ENCODE data around the gene SLC38A10. TPM values are rescaled to one million over a fixed set of nuclear protein-coding genes. Genes with fewer than 3 reads are reported as not detected.

SLC38A10 gene
- total and polyA plus RNA-seq, 4 experiments from 2014 or later = 49.0 to 113 (median 90.7) TPM

DNA sequence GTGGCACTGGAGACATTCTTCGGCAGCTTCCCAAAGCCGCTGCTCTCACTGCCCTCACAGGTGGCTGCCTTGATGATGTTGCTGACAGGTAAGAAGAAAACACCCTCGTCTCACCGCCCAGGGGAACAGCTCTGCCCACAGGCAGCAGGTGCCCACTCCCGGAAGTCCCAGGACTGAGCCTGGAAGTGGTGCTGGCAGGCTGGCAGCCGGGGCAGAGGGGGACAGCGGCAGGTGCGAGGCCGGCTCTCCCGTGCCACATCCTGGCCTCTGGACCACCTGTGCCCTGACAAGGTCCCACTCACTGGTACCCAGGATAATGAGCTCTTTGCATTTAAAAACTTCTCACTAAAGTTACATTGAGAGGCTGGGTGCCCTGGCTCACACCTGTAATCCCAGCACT lies 92.8 kb downstream of the SLC38A10 start:
- no peak for DNase-seq
- H3K4me1 ChIP-seq (ENCODE audit: insufficient read depth, low read length) = no peaks in the 10 kb centered on the region
- H3K27ac ChIP-seq (ENCODE audit: low read depth, low read length) = no peak overlapping the region
- no peak overlapping the region for H3K27ac Mint-ChIP-seq
- no peak overlapping the region for H3K4me3 Mint-ChIP-seq
- H3K9me3 Mint-ChIP-seq = no peaks in the 10 kb centered on the region
- no peaks in the 10 kb centered on the region for H3K36me3 ChIP-seq (ENCODE audit: insufficient read depth, low read length)
- ChIA-PET POLR2A (ENCODE audit: partially characterized antibody) (no interaction called here), CTCF (ENCODE audit: partially characterized antibody) (no interaction called here)
- no peak overlapping the region for H3K4me3 ChIP-seq (ENCODE audit: low read length in 2 of 2)
- no peaks in the 10 kb centered on the region for H3K36me3 Mint-ChIP-seq
- no peaks in the 10 kb centered on the region for H3K27me3 Mint-ChIP-seq
- no peaks in the 10 kb centered on the region for H3K9me3 ChIP-seq (ENCODE audit: control insufficient read depth in 1 of 2, low read length in 2 of 2)
- H3K4me1 Mint-ChIP-seq = no peaks in the 10 kb centered on the region
- intact Hi-C loops (cut with micrococcal nuclease) = no loop called here
- no peaks in the 10 kb centered on the region for H3K27me3 ChIP-seq (ENCODE audit: insufficient read depth, low read length)

DNA sequence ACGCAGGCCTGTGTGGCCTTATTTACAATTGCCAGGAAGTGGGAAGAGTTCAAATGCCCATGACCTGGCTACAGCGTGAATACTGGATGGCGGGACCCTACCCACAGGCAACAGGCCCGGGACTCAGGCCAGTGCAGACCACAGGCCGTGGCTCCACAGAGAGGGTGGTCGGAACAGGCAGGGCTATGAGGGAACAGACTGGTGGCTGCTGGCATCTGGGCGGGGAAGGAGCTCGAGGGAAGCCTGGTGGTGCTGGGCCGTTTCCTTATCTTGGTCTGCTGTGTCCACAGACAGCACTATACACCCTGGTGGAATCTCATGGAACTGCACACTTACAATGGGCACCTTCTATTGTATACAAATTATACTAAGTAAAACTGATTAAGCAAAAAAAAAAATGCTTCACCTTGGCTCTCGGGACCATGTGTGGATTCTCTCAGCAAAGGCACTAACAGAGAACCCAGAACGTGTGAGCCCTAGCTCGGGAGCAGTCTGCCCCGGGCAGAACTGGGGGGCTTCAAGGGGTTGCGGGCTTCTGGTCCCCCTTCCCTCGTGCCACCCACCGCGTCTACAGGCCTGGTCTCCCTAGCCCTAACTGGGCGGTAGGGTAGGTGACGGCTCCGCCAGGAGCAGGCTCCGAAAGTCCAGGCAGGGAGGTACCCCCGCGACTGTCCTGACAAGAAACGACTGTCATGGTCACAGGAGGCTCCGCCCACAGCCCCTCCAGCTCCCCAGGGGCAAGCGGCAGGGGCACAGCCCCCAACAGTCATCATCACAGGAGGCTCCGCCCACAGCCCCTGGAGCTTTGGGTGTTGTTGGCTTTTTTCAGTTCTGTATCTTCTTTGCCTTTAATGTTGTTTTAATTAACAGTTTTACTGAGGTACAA lies 94.2 kb downstream of the SLC38A10 start:
- H3K27me3 ChIP-seq (ENCODE audit: insufficient read depth, low read length) = no peaks in the 10 kb centered on the region
- no peak overlapping the region for H3K27ac Mint-ChIP-seq

DNA sequence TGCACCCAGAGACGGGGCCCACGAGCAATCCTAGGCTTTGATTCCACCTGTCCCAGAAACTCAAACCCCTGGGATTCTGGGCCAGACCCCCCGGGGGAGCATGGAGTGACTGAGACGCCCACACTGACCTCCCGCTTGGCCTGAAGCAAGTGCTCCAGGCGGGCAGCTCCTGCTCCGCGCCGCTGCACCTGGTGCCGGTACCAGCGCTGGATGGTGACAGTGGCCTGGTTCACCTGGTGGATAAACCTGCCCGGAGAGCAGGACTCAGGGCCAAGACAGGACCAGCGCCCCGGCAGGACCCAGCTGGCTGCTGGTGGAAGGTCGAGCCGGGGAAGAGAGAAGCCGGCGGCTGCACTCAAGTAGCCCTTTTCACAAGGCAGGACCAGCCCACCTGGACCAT lies 94.9 kb downstream of the SLC38A10 start:
- Mint-ChIP-seq H3K27me3 (no peaks in the 10 kb centered on the region), H3K27ac (no peak overlapping the region), H3K4me1 (no peaks in the 10 kb centered on the region), H3K36me3 (no peaks in the 10 kb centered on the region), H3K4me3 (no peak overlapping the region), H3K9me3 (no peaks in the 10 kb centered on the region)
- intact Hi-C loops (cut with micrococcal nuclease) = no loop called here
- no peak for DNase-seq
- no peaks in the 10 kb centered on the region for H3K4me1 ChIP-seq (ENCODE audit: insufficient read depth, low read length)
- H3K27ac ChIP-seq (ENCODE audit: low read depth, low read length) = no peak overlapping the region
- H3K9me3 ChIP-seq (ENCODE audit: control insufficient read depth in 1 of 2, low read length in 2 of 2) = no peaks in the 10 kb centered on the region
- no peak overlapping the region for H3K4me3 ChIP-seq (ENCODE audit: low read length in 2 of 2)
- CTCF ChIA-PET (ENCODE audit: partially characterized antibody) = no interaction called here
- POLR2A ChIA-PET (ENCODE audit: partially characterized antibody) = no interaction called here
- H3K27me3 ChIP-seq (ENCODE audit: insufficient read depth, low read length) = no peaks in the 10 kb centered on the region
- no peaks in the 10 kb centered on the region for H3K36me3 ChIP-seq (ENCODE audit: insufficient read depth, low read length)

More for the DNA sequence above, 94.2 kb downstream of the SLC38A10 start:
- no peaks in the 10 kb centered on the region for H3K9me3 Mint-ChIP-seq
- no peak overlapping the region for H3K4me3 ChIP-seq (ENCODE audit: low read length in 2 of 2)
- ChIA-PET CTCF (ENCODE audit: partially characterized antibody) (no interaction called here), POLR2A (ENCODE audit: partially characterized antibody) (no interaction called here)
- intact Hi-C loops (cut with micrococcal nuclease) = no loop called here
- H3K4me3 Mint-ChIP-seq = no peak overlapping the region
- no peaks in the 10 kb centered on the region for H3K27me3 Mint-ChIP-seq
- peak in 1 of 5 donors; percentile 31 for DNase-seq
- no peaks in the 10 kb centered on the region for H3K4me1 ChIP-seq (ENCODE audit: insufficient read depth, low read length)
- no peak overlapping the region for H3K27ac ChIP-seq (ENCODE audit: low read depth, low read length)
- H3K36me3 Mint-ChIP-seq = no peaks in the 10 kb centered on the region
- no peaks in the 10 kb centered on the region for H3K36me3 ChIP-seq (ENCODE audit: insufficient read depth, low read length)
- H3K9me3 ChIP-seq (ENCODE audit: control insufficient read depth in 1 of 2, low read length in 2 of 2) = no peaks in the 10 kb centered on the region
- H3K4me1 Mint-ChIP-seq = no peaks in the 10 kb centered on the region

DNA sequence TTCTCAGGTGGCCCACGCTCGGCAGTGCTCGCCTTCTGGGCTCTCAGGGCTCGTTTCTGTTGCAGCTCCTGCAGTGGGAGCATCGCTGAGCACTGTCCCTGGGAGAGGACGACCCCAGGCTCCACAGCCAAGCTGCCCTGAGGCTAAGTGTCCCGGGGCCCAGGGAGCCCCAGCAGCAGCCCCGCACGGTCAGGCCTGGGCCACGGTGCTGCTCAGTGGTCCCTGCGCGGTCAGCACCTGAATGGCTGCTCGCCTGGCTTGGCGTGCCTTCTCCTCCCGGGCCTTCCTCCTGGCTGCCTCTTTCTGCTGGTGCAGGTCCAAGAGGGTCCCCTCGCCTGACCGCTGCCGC lies 95.7 kb downstream of the SLC38A10 start:
- Mint-ChIP-seq H3K27ac (no peak overlapping the region), H3K4me1 (no peaks in the 10 kb centered on the region), H3K4me3 (no peak overlapping the region), H3K36me3 (no peaks in the 10 kb centered on the region), H3K27me3 (no peaks in the 10 kb centered on the region), H3K9me3 (no peaks in the 10 kb centered on the region)
- peak in 1 of 5 donors; percentile 20 for DNase-seq
- H3K9me3 ChIP-seq (ENCODE audit: control insufficient read depth in 1 of 2, low read length in 2 of 2) = no peaks in the 10 kb centered on the region
- no peak overlapping the region for H3K4me3 ChIP-seq (ENCODE audit: low read length in 2 of 2)
- intact Hi-C loops (cut with micrococcal nuclease) = no loop called here
- H3K4me1 ChIP-seq (ENCODE audit: insufficient read depth, low read length) = no peaks in the 10 kb centered on the region
- H3K27me3 ChIP-seq (ENCODE audit: insufficient read depth, low read length) = no peaks in the 10 kb centered on the region
- H3K36me3 ChIP-seq (ENCODE audit: insufficient read depth, low read length) = no peaks in the 10 kb centered on the region
- ChIA-PET CTCF (ENCODE audit: partially characterized antibody) (no interaction called here), POLR2A (ENCODE audit: partially characterized antibody) (no interaction called here)
- H3K27ac ChIP-seq (ENCODE audit: low read depth, low read length) = no peak overlapping the region

DNA sequence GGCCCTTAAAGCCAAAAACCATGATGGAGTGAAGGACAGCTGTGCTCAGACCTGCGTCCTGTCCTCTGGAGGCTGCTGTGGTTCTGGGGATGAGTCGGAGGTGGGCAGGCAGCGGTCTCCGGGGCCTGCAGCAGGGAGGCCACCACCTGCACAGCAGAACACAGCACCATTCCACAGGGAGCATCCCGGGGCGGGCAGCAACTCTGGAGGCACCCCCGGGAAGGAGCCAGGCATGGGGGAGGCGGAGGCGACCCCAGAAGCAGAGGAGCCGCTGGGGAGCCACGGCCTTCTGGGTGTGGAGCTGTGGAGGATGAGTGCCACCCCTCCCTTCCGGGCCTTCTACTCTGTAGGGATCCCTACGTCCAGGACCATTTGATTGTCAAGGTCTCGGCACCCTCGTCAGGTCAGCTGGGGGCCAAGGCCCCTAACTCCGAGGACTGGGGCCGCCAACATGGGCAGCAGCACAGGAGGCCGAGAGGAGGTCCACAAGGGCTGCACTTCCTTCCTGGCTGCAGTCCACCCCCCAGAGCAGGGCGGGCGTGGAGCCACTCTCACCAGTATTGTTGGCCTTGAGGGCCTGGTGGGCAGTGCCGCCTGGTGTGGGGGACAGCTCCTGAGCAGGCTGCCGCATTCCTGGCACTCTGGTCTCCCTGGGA lies 96.2 kb downstream of the SLC38A10 start:
- CTCF ChIA-PET (ENCODE audit: partially characterized antibody) = no interaction called here
- Histone ChIP-seq H3K9me3 (ENCODE audit: control insufficient read depth in 1 of 2, low read length in 2 of 2) (no peaks in the 10 kb centered on the region), H3K36me3 (ENCODE audit: insufficient read depth, low read length) (no peaks in the 10 kb centered on the region), H3K27ac (ENCODE audit: low read depth, low read length) (no peak overlapping the region), H3K27me3 (ENCODE audit: insufficient read depth, low read length) (no peaks in the 10 kb centered on the region), H3K4me1 (ENCODE audit: insufficient read depth, low read length) (no peaks in the 10 kb centered on the region), H3K4me3 (ENCODE audit: low read length in 2 of 2) (no peak overlapping the region)
- H3K27ac Mint-ChIP-seq = no peak overlapping the region
- intact Hi-C loops (cut with micrococcal nuclease) = no loop called here
- H3K4me3 Mint-ChIP-seq = no peak overlapping the region
- H3K4me1 Mint-ChIP-seq = no peaks in the 10 kb centered on the region
- no peaks in the 10 kb centered on the region for H3K9me3 Mint-ChIP-seq
- no peaks in the 10 kb centered on the region for H3K27me3 Mint-ChIP-seq
- DNase-seq = peak in 1 of 5 donors; percentile 19
- POLR2A ChIA-PET (ENCODE audit: partially characterized antibody) = no interaction called here
- no peaks in the 10 kb centered on the region for H3K36me3 Mint-ChIP-seq

DNA sequence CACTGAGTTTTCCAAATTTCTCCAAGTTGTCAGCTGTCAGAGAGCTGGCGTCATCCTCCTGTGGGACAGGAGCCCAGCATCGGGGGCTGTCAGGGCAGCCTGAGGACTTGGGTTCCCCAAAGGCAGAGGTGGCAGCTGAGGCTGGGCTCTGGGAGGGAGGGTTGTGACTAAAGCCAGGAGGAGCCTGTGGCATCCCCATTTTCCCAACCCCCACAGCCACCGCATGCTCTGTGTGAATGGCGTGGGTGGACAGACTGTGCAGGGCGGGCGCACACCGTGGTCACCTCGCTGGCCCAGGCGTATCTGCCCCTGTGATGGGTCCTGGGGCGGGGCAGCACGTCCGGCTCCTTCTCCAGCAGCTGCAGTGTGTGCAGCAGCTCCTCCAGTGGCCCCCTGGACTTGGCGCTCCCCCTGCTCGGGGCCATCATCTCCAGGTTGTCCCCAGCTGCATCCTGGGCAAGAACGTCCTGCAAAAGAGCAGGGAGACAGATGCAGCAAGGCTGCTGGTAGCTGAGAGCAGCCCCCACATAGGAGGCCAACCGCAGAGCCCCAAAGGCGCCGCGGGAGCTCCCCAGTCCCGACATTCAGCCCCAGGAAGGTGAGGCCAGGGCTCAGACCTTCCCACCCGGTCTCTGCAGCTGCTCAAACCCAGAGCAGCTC lies 97.1 kb downstream of the SLC38A10 start:
- Mint-ChIP-seq H3K9me3 (no peaks in the 10 kb centered on the region), H3K4me3 (no peak overlapping the region), H3K4me1 (no peaks in the 10 kb centered on the region), H3K27me3 (no peaks in the 10 kb centered on the region), H3K27ac (no peak overlapping the region), H3K36me3 (no peaks in the 10 kb centered on the region)
- no peaks in the 10 kb centered on the region for H3K36me3 ChIP-seq (ENCODE audit: insufficient read depth, low read length)
- H3K27me3 ChIP-seq (ENCODE audit: insufficient read depth, low read length) = no peaks in the 10 kb centered on the region
- H3K27ac ChIP-seq (ENCODE audit: low read depth, low read length) = no peak overlapping the region
- POLR2A ChIA-PET (ENCODE audit: partially characterized antibody) = no interaction called here
- H3K4me3 ChIP-seq (ENCODE audit: low read length in 2 of 2) = no peak overlapping the region
- DNase-seq = no peak
- no peaks in the 10 kb centered on the region for H3K4me1 ChIP-seq (ENCODE audit: insufficient read depth, low read length)
- CTCF ChIA-PET (ENCODE audit: partially characterized antibody) = no interaction called here
- intact Hi-C loops (cut with micrococcal nuclease) = no loop called here
- H3K9me3 ChIP-seq (ENCODE audit: control insufficient read depth in 1 of 2, low read length in 2 of 2) = no peaks in the 10 kb centered on the region

DNA sequence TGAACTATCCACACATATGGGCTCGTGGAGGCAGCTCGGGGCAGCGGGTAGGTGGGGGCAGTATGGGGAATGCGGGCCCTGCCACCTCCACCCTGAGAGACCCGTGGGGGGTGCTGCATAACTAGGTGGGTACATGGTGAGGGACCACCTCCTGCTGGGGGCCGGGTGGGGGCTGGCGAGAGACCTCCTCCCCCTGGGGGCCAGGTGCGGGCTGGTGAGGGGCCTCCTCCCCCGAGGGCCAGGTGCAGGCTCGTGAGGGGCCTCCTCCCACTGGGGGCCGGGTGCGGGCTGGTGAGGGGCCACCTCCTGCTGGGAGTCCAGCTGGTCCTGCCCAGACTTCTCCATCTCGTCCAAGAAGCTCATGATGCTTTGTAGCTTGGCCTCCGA lies 97.7 kb downstream of the SLC38A10 start:
- H3K4me3 Mint-ChIP-seq = no peak overlapping the region
- no peaks in the 10 kb centered on the region for H3K4me1 Mint-ChIP-seq
- no peaks in the 10 kb centered on the region for H3K27me3 Mint-ChIP-seq
- no peak for DNase-seq
- no peaks in the 10 kb centered on the region for H3K27me3 ChIP-seq (ENCODE audit: insufficient read depth, low read length)
- ChIA-PET POLR2A (ENCODE audit: partially characterized antibody) (no interaction called here), CTCF (ENCODE audit: partially characterized antibody) (no interaction called here)
- no peaks in the 10 kb centered on the region for H3K36me3 Mint-ChIP-seq
- no peak overlapping the region for H3K4me3 ChIP-seq (ENCODE audit: low read length in 2 of 2)
- no peak overlapping the region for H3K27ac Mint-ChIP-seq
- H3K9me3 Mint-ChIP-seq = no peaks in the 10 kb centered on the region
- H3K27ac ChIP-seq (ENCODE audit: low read depth, low read length) = no peak overlapping the region
- intact Hi-C loops (cut with micrococcal nuclease) = no loop called here
- no peaks in the 10 kb centered on the region for H3K4me1 ChIP-seq (ENCODE audit: insufficient read depth, low read length)
- no peaks in the 10 kb centered on the region for H3K9me3 ChIP-seq (ENCODE audit: control insufficient read depth in 1 of 2, low read length in 2 of 2)
- no peaks in the 10 kb centered on the region for H3K36me3 ChIP-seq (ENCODE audit: insufficient read depth, low read length)
